ENCODE data around the gene TTC13. TPM values are rescaled to one million over a fixed set of nuclear protein-coding genes. Genes with fewer than 3 reads are reported as not detected.
A peak's percentile ranks its signal among the peaks of the same experiment; 100 is the strongest.

Gene TTC13
- total RNA-seq, 2 experiments from 2014 or later: 13.4 to 15.5 TPM

DNA sequence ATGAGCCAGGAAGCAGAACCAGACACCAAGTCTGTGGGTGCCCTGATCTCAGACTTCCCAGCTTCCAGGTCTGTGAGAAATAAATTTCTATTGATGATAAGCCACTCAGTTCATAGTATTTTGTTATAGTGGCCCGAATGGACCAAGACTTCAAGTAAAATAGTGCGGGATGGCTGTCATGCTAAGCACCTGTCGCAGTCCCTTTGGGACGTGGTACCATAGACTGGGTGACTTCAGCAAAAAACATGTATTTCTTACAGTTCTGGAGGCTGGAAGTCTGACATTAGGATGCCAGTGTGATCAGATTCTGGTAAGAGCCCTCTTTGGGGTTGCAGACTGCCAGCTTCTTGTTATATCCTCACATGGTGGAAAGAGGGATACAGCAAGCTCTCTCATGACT lies 107.7 kb downstream of the TTC13 start:
- Mint-ChIP-seq H3K4me3 (no peak overlapping the region), H3K27me3 (peaks cover 38% of the 10 kb centered on the region), H3K27ac (no peak overlapping the region), H3K9me3 (no peaks in the 10 kb centered on the region), H3K36me3 (ENCODE audit: low read depth) (no peaks in the 10 kb centered on the region), H3K4me1 (ENCODE audit: low read depth) (peaks cover 19% of the 10 kb centered on the region)
- CTCF ChIA-PET: no interaction called here
- DNase-seq (no peak), ATAC-seq (no peak)
- TF ChIP-seq, protein P1, sequence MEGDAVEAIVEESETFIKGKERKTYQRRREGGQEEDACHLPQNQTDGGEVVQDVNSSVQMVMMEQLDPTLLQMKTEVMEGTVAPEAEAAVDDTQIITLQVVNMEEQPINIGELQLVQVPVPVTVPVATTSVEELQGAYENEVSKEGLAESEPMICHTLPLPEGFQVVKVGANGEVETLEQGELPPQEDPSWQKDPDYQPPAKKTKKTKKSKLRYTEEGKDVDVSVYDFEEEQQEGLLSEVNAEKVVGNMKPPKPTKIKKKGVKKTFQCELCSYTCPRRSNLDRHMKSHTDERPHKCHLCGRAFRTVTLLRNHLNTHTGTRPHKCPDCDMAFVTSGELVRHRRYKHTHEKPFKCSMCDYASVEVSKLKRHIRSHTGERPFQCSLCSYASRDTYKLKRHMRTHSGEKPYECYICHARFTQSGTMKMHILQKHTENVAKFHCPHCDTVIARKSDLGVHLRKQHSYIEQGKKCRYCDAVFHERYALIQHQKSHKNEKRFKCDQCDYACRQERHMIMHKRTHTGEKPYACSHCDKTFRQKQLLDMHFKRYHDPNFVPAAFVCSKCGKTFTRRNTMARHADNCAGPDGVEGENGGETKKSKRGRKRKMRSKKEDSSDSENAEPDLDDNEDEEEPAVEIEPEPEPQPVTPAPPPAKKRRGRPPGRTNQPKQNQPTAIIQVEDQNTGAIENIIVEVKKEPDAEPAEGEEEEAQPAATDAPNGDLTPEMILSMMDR (IDR thresholded peaks at IDR 0.05): no peak
- intact Hi-C loops (cut with micrococcal nuclease): no loop called here
- POLR2A ChIA-PET: no interaction called here

DNA sequence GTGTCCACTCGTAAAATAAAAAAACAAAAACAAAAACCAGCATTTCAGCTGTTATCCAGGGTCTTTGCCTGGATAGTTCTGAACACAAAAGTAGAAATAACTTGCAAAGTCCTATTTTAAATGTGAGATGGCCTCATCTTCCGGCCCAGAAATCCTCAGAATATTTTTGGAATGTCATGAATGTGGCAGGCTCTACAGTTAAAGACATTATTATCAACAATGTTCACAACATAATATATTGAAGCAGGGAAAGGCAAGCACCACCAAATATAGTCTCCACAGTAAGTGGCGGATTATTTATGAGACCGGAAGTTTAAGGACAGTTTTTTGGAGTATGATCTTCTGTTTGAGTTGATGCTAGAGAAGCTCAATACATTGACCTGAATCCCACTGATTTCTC lies 109.2 kb downstream of the TTC13 start:
- ChIA-PET CTCF (no interaction called here), POLR2A (no interaction called here)
- TF ChIP-seq, protein P1 (IDR thresholded peaks at IDR 0.05): no peak
- Mint-ChIP-seq H3K9me3 (no peaks in the 10 kb centered on the region), H3K36me3 (ENCODE audit: low read depth) (no peaks in the 10 kb centered on the region), H3K27me3 (peaks cover 32% of the 10 kb centered on the region), H3K4me1 (ENCODE audit: low read depth) (peaks cover 19% of the 10 kb centered on the region), H3K27ac (no peak overlapping the region), H3K4me3 (peak overlapping the region; percentile 74)
- DNase-seq (no peak), ATAC-seq (no peak)
- intact Hi-C loops (cut with micrococcal nuclease): no loop called here

DNA sequence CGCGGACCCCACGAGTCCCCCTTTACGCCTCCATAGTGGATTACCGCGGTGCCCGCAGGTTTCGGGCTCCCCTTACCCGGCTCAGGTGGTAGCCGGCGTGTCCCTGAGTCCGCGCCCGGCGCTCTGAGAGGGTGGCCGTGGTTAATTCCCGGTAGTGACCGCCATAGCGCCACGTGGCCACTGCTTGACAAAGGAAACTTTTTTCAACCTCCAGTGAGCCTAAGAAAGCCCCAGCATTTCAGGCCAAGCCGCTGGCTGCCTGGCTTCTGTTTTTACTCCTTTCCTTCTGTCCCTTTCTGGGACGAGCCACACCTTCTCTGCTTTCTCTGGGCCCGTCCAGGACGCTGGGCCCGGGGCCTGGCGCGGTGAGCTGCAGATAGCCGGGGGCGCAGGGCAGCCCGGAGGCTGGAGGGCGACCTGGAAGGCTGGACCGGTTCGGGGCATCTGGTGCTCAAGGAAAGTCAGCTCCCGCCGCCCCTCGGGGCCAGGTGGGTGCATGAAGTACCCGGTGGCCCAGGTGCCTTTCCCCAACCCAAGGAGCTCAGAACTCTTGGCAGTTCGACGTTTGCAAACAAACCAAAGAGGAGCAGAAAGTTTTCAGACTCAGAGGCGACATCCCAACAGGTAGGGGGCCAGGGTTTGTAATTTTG lies 109.8 kb downstream of the TTC13 start:
- intact Hi-C loops (cut with micrococcal nuclease): no loop called here
- Mint-ChIP-seq H3K27ac (peak overlapping the region; percentile 46), H3K4me1 (ENCODE audit: low read depth) (peaks cover 19% of the 10 kb centered on the region), H3K27me3 (peaks cover 29% of the 10 kb centered on the region), H3K36me3 (ENCODE audit: low read depth) (no peaks in the 10 kb centered on the region), H3K4me3 (peak overlapping the region; percentile 74), H3K9me3 (no peaks in the 10 kb centered on the region)
- TF ChIP-seq, protein P1 (IDR thresholded peaks at IDR 0.05): no peak
- CTCF ChIA-PET: no interaction called here
- POLR2A ChIA-PET: no interaction called here
- ATAC-seq (peak; percentile 57), DNase-seq (peak; percentile 54)

DNA sequence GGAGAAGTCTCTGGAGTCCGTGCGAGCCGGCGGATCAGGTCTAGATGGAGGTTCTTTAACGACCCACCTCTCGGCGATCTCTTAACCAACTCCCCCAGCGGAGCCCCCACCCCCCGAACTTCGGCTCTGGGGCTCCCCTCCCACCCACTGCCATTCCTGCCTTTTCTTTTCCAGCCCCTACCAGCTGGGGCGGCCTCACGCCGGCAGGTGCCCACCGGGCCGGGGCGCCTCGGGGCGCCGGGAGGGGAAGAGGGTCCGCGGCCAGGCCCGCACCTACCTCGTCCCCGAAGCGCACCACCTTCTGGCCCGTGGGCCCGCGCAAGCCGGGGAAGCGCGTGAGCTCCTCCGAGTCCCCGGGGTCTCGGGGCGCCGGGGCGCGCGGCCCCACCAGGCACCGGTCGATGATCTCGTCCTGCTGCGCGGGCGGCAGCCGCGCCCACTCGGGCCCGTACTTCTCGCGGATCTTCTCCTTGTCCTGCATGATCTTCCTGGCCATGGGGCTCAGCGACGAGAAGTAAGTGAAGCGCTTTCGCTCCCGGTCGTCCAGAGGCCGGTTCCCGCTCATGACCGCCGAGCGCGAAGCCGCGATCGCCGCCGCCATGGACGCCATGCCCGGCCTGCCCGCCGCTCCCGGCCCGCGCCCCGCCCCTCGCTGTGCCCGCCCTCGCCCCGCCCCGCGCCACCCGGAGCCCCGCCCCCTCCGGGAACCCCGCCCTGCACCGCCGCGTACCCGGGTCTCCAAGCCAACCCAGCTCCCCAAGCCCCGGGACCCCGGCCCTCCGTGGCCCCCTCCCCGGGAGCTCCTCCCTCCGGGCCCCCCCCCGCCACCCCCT lies 110.5 kb downstream of the TTC13 start, which contains the start of gene C1orf198:
Gene C1orf198, minus strand, starts transcription at position 619 of the 833 bp plus-strand sequence. Its CDS starts 9 bp downstream, at position 610.
- H3K9me3 Mint-ChIP-seq: no peaks in the 10 kb centered on the region
- TF ChIP-seq, protein P1 (IDR thresholded peaks at IDR 0.05): no peak
- peaks cover 29% of the 10 kb centered on the region for H3K27me3 Mint-ChIP-seq
- intact Hi-C loops (cut with micrococcal nuclease): no loop called here
- H3K4me3 Mint-ChIP-seq: peak within 1 kb of the TSS; percentile 82
- H3K4me1 Mint-ChIP-seq (ENCODE audit: low read depth): peaks cover 23% of the 10 kb centered on the region
- CTCF ChIA-PET: interaction anchor here (1.0 kb wide), 1 partner anchor 342 kb away, joined by 3 read pairs; no protein-coding TSS in a partner anchor
- H3K36me3 Mint-ChIP-seq (ENCODE audit: low read depth): no peaks in the 10 kb centered on the region
- DNase-seq: peak; percentile 62
- ATAC-seq: peak; percentile 92
- POLR2A ChIA-PET: interaction anchor here (1.0 kb wide), 1 partner anchor 111 kb away, joined by 4 read pairs; the partner anchor contains the start of gene ARV1
- H3K27ac Mint-ChIP-seq: peak within 1 kb of the TSS; percentile 46
